ENCODE data around the gene SLC11A1. TPM values are rescaled to one million over a fixed set of nuclear protein-coding genes. Genes with fewer than 3 reads are reported as not detected.

SLC11A1 gene
- total and polyA plus RNA-seq, 2 donors (not counting 1 experiment from before 2014, with no cell fraction given): 0.03 to 0.17 TPM

DNA sequence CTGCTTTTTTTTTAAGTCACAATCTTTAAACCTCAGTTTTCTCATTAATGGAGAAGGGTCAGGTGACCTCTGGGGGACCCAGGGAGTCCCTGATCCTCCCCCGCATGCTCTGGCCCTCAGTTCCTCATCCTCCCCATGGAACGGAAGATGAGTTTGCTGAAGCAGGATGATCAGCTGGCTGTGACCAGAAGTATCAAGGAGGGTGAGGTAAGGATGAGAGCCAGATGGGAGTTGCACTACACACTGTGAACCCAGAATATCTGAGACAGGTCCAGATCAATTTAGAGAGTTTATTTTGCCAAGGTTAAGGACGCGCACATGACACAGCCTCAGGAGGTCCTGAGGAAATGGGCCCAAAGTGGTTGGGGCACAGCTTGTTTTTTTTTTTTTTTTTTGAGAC lies 21.6 kb upstream of the SLC11A1 start:
- no peaks in the 10 kb centered on the region for H3K79me2 ChIP-seq (ENCODE audit: control insufficient read depth, insufficient read depth, low read length)
- no peak overlapping the region for H3K4me2 ChIP-seq (ENCODE audit: extremely low read depth, insufficient read depth, low read length)
- no peaks in the 10 kb centered on the region for H3K9me3 ChIP-seq (ENCODE audit: control insufficient read depth, insufficient read depth, low read depth, low read length)
- no peaks in the 10 kb centered on the region for H3K4me1 ChIP-seq (ENCODE audit: control insufficient read depth, extremely low read depth, insufficient read depth, low read length)
- DNase-seq (ENCODE audit: low read depth in 2 of 2): no peak
- no peaks in the 10 kb centered on the region for H4K20me1 ChIP-seq (ENCODE audit: control insufficient read depth, extremely low read depth, insufficient read depth, low read length)
- H3K36me3 ChIP-seq (ENCODE audit: control insufficient read depth, insufficient read depth, low read length): no peaks in the 10 kb centered on the region
- no peak overlapping the region for H3K4me3 ChIP-seq (replicated peaks in 1 of 4; ENCODE audit: control extremely low read depth in 1 of 4, insufficient read depth in 1 of 4, low read depth in 3 of 4, low read length in 4 of 4)
- H3K27ac ChIP-seq (ENCODE audit: insufficient read depth, low read length): no peak overlapping the region
- H2AFZ ChIP-seq (ENCODE audit: low read length): no peak overlapping the region
- H3K9ac ChIP-seq (ENCODE audit: insufficient read depth, low read length): no peak overlapping the region
- TF ChIP-seq, protein P1, sequence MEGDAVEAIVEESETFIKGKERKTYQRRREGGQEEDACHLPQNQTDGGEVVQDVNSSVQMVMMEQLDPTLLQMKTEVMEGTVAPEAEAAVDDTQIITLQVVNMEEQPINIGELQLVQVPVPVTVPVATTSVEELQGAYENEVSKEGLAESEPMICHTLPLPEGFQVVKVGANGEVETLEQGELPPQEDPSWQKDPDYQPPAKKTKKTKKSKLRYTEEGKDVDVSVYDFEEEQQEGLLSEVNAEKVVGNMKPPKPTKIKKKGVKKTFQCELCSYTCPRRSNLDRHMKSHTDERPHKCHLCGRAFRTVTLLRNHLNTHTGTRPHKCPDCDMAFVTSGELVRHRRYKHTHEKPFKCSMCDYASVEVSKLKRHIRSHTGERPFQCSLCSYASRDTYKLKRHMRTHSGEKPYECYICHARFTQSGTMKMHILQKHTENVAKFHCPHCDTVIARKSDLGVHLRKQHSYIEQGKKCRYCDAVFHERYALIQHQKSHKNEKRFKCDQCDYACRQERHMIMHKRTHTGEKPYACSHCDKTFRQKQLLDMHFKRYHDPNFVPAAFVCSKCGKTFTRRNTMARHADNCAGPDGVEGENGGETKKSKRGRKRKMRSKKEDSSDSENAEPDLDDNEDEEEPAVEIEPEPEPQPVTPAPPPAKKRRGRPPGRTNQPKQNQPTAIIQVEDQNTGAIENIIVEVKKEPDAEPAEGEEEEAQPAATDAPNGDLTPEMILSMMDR (conservative IDR thresholded peaks at IDR 0.05 in 1 of 2, IDR thresholded peaks at IDR 0.05 in 1 of 2; ENCODE audit: low read depth in 1 of 2, low read length in 2 of 2): no peak
- TF ChIP-seq EZH2 (IDR thresholded peaks at IDR 0.05; ENCODE audit: low read length, missing control alignments): no peak
- H3K27me3 ChIP-seq (ENCODE audit: control insufficient read depth, insufficient read depth, low read length): no peaks in the 10 kb centered on the region

DNA sequence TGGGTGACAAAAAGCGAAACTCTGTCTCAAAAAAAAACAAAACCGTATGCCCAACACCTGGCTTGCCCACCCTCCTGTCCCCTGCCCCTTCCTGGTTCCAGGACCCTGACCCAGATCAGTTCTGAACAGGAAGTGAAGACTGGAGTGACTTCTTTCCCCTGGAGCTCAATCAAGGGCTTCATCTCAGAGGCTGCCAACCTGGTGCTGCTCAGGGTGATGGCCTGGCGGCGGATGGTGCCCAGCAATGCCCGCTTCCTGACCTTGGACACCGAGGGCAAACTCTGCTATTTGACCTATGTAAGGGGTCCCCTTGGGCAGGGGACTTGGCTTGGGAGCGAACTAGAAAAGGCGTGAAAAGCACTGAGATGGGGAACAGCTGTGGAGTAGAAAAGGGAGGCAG lies 19.5 kb upstream of the SLC11A1 start:
- H3K4me3 ChIP-seq (replicated peaks in 1 of 4; ENCODE audit: control extremely low read depth in 1 of 4, insufficient read depth in 1 of 4, low read depth in 3 of 4, low read length in 4 of 4): no peak overlapping the region
- TF ChIP-seq, protein P1 (conservative IDR thresholded peaks at IDR 0.05 in 1 of 2, IDR thresholded peaks at IDR 0.05 in 1 of 2; ENCODE audit: low read depth in 1 of 2, low read length in 2 of 2): no peak
- TF ChIP-seq EZH2 (IDR thresholded peaks at IDR 0.05; ENCODE audit: low read length, missing control alignments): no peak
- no peaks in the 10 kb centered on the region for H4K20me1 ChIP-seq (ENCODE audit: control insufficient read depth, extremely low read depth, insufficient read depth, low read length)
- no peak overlapping the region for H3K27ac ChIP-seq (ENCODE audit: insufficient read depth, low read length)
- H3K9ac ChIP-seq (ENCODE audit: insufficient read depth, low read length): no peak overlapping the region
- H3K27me3 ChIP-seq (ENCODE audit: control insufficient read depth, insufficient read depth, low read length): no peaks in the 10 kb centered on the region
- no peaks in the 10 kb centered on the region for H3K4me1 ChIP-seq (ENCODE audit: control insufficient read depth, extremely low read depth, insufficient read depth, low read length)
- no peaks in the 10 kb centered on the region for H3K9me3 ChIP-seq (ENCODE audit: control insufficient read depth, insufficient read depth, low read depth, low read length)
- no peak for DNase-seq (ENCODE audit: low read depth in 2 of 2)
- no peak overlapping the region for H2AFZ ChIP-seq (ENCODE audit: low read length)
- H3K79me2 ChIP-seq (ENCODE audit: control insufficient read depth, insufficient read depth, low read length): no peaks in the 10 kb centered on the region
- no peak overlapping the region for H3K4me2 ChIP-seq (ENCODE audit: extremely low read depth, insufficient read depth, low read length)
- no peaks in the 10 kb centered on the region for H3K36me3 ChIP-seq (ENCODE audit: control insufficient read depth, insufficient read depth, low read length)

GRCh38 chr2:218363736-218364135 lies 18.3 kb upstream of the SLC11A1 start:
- Histone ChIP-seq H3K4me3 (replicated peaks in 1 of 4; ENCODE audit: control extremely low read depth in 1 of 4, insufficient read depth in 1 of 4, low read depth in 3 of 4, low read length in 4 of 4) (no peak overlapping the region), H2AFZ (ENCODE audit: low read length) (no peak overlapping the region), H3K27ac (ENCODE audit: insufficient read depth, low read length) (no peak overlapping the region), H3K9me3 (ENCODE audit: control insufficient read depth, insufficient read depth, low read depth, low read length) (no peaks in the 10 kb centered on the region), H4K20me1 (ENCODE audit: control insufficient read depth, extremely low read depth, insufficient read depth, low read length) (no peaks in the 10 kb centered on the region), H3K79me2 (ENCODE audit: control insufficient read depth, insufficient read depth, low read length) (no peaks in the 10 kb centered on the region), H3K9ac (ENCODE audit: insufficient read depth, low read length) (no peak overlapping the region), H3K4me1 (ENCODE audit: control insufficient read depth, extremely low read depth, insufficient read depth, low read length) (no peaks in the 10 kb centered on the region), H3K36me3 (ENCODE audit: control insufficient read depth, insufficient read depth, low read length) (no peaks in the 10 kb centered on the region), H3K4me2 (ENCODE audit: extremely low read depth, insufficient read depth, low read length) (no peak overlapping the region), H3K27me3 (ENCODE audit: control insufficient read depth, insufficient read depth, low read length) (no peaks in the 10 kb centered on the region)
- no peak for DNase-seq (ENCODE audit: low read depth in 2 of 2)
- TF ChIP-seq, protein P1 (conservative IDR thresholded peaks at IDR 0.05 in 1 of 2, IDR thresholded peaks at IDR 0.05 in 1 of 2; ENCODE audit: low read depth in 1 of 2, low read length in 2 of 2): no peak
- no peak for TF ChIP-seq EZH2 (IDR thresholded peaks at IDR 0.05; ENCODE audit: low read length, missing control alignments)
